ENCODE results near the gene SLC25A48. TPM values are rescaled to one million over a fixed set of nuclear protein-coding genes. Genes with fewer than 3 reads are reported as not detected.

The SLC25A48 gene
- polyA plus RNA-seq, 1 donor (not counting 4 experiments of a cell fraction or from before 2014, with no cell fraction given) = not detected

DNA sequence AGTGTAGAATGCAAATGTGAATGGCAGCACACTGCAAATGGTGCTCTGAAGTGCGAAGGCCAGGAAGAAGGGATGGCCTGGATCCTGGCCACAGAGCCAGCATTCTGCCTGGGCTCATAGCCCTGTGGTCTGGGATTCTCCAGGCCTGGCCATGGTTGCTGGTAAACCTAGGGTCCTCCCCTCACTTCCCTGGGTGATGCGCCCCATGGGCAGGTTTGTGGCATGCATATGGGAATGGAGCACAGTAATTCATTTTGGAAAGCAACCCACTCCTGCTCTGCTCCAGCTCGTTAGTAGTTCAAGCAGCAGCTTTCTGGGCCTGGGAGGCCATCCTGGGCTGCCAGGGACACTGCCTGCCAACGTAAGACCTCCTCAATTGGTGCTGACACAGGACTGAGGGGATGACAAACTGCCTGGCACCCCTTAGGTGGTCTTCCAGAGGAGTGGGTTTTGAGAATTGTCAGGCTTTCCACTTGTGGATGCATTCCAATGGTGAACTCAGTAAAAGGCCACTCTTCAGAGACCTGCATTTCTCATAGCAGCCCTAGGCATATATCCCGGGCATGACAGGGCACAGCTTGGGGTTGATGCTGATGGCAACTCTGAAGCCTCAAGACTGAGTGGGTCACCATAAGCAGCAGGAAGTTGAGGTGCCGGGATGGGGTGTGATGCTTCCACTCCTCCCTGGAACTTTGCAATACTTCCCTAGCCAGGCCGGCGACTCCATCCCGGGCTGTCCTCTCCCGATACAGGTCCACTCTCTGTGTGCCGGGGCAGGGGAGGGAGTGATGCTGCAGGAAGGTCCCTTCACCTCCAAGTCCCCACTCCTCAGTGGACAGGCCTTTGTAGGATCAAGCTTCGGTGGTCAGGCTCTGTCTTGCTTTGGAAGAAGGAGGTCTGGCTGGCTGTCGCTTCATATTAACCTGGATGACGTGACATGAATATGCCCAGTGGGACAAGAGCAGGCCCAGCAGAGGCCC is 1.2 kb upstream of the SLC25A48 start:
- Histone ChIP-seq H3K79me2 (ENCODE audit: control insufficient read depth, insufficient read depth, low read length) (no peaks in the 10 kb centered on the region), H3K36me3 (ENCODE audit: control insufficient read depth in 2 of 2, extremely low read depth in 1 of 2, insufficient read depth in 2 of 2, low read length in 2 of 2) (no peaks in the 10 kb centered on the region), H2AFZ (ENCODE audit: control insufficient read depth, low read length) (no peak overlapping the region), H4K20me1 (ENCODE audit: control insufficient read depth, extremely low read depth, insufficient read depth, low read length) (no peaks in the 10 kb centered on the region), H3K9me3 (ENCODE audit: control insufficient read depth, low read depth, low read length) (no peaks in the 10 kb centered on the region), H3K27me3 (ENCODE audit: control insufficient read depth, extremely low read depth, insufficient read depth, low read length) (peaks cover 41% of the 10 kb centered on the region), H3K4me2 (ENCODE audit: control insufficient read depth, extremely low read depth, insufficient read depth, low read depth, low read length) (no peak overlapping the region), H3K9me1 (ENCODE audit: control insufficient read depth, extremely low read depth, insufficient read depth, low read length) (no peaks in the 10 kb centered on the region), H3K27ac (ENCODE audit: control insufficient read depth, insufficient read depth, low read length) (no peak overlapping the region), H3K9ac (ENCODE audit: control insufficient read depth, extremely low read depth, insufficient read depth, low read length) (no peak overlapping the region), H3K4me3 (ENCODE audit: control insufficient read depth in 2 of 3, extremely low read depth in 1 of 3, insufficient read depth in 2 of 3, low read depth in 1 of 3, low read length in 3 of 3) (no peak overlapping the region), H3K4me1 (ENCODE audit: control insufficient read depth, extremely low read depth, insufficient read depth, low read length) (peaks cover 8% of the 10 kb centered on the region)
- DNase-seq (ENCODE audit: low read depth, low spot score) (no peak), FAIRE-seq (no peak)
- TF ChIP-seq EZH2 (IDR thresholded peaks at IDR 0.05; ENCODE audit: low read length) = no peak
- TF ChIP-seq, protein P1, sequence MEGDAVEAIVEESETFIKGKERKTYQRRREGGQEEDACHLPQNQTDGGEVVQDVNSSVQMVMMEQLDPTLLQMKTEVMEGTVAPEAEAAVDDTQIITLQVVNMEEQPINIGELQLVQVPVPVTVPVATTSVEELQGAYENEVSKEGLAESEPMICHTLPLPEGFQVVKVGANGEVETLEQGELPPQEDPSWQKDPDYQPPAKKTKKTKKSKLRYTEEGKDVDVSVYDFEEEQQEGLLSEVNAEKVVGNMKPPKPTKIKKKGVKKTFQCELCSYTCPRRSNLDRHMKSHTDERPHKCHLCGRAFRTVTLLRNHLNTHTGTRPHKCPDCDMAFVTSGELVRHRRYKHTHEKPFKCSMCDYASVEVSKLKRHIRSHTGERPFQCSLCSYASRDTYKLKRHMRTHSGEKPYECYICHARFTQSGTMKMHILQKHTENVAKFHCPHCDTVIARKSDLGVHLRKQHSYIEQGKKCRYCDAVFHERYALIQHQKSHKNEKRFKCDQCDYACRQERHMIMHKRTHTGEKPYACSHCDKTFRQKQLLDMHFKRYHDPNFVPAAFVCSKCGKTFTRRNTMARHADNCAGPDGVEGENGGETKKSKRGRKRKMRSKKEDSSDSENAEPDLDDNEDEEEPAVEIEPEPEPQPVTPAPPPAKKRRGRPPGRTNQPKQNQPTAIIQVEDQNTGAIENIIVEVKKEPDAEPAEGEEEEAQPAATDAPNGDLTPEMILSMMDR (optimal IDR thresholded peaks at IDR 0.05 in 1 of 3, IDR thresholded peaks at IDR 0.05 in 1 of 3, conservative IDR thresholded peaks at IDR 0.05 in 1 of 3; ENCODE audit: extremely low read depth in 1 of 3, insufficient read depth in 2 of 3, low read length in 3 of 3) = no peak
- dilution Hi-C loops (cut with MboI; ENCODE audit: extremely low pct_ligation_motif_present, low sequenced_read_pairs) = loop anchor here (10.0 to 25.0 kb wide), 3 partner anchors 108 to 371 kb away; partner anchors contain the start of gene TIFAB

DNA sequence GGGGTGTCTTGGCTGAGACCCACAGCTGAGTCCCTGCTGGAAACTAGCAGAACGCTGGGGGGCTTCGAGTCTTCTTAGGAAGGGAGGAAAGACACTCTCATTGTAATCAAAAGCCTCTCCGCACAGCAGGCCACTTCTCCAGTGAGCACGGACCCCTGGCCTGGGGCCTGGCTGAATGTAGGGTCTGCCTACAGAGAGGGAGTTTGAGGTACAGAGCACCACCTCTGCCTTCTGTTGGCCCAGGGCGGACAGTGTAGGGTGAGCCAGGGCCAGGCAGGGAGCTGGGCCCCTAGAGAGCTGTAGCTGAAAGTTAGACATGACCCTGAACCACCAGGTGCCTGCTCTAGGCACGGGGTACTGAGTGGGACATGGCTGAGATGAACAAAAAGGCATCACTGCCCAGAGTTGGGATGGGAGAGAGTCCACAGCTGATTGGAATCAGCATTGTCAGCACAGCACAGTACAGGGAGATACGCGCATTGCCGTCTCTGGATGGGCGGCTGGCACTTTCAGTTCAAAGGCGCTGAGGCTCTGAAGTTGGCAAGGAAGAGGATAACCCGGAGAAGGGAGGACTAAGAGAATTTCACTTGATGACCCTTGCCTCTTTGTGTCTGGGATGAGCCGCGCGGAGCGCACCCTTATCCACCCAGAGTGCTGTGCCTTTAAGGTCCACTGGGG is 363 bp upstream of the SLC25A48 start:
- Histone ChIP-seq H3K36me3 (ENCODE audit: control insufficient read depth in 2 of 2, extremely low read depth in 1 of 2, insufficient read depth in 2 of 2, low read length in 2 of 2) (no peaks in the 10 kb centered on the region), H3K4me1 (ENCODE audit: control insufficient read depth, extremely low read depth, insufficient read depth, low read length) (peaks cover 8% of the 10 kb centered on the region), H3K27me3 (ENCODE audit: control insufficient read depth, extremely low read depth, insufficient read depth, low read length) (peaks cover 37% of the 10 kb centered on the region), H3K9ac (ENCODE audit: control insufficient read depth, extremely low read depth, insufficient read depth, low read length) (no peak overlapping the region), H3K4me2 (ENCODE audit: control insufficient read depth, extremely low read depth, insufficient read depth, low read depth, low read length) (peak overlapping the region; percentile 83), H3K9me1 (ENCODE audit: control insufficient read depth, extremely low read depth, insufficient read depth, low read length) (no peaks in the 10 kb centered on the region), H3K9me3 (ENCODE audit: control insufficient read depth, low read depth, low read length) (no peaks in the 10 kb centered on the region), H3K79me2 (ENCODE audit: control insufficient read depth, insufficient read depth, low read length) (no peaks in the 10 kb centered on the region), H2AFZ (ENCODE audit: control insufficient read depth, low read length) (no peak overlapping the region), H3K27ac (ENCODE audit: control insufficient read depth, insufficient read depth, low read length) (no peak overlapping the region), H4K20me1 (ENCODE audit: control insufficient read depth, extremely low read depth, insufficient read depth, low read length) (no peaks in the 10 kb centered on the region), H3K4me3 (ENCODE audit: control insufficient read depth in 2 of 3, extremely low read depth in 1 of 3, insufficient read depth in 2 of 3, low read depth in 1 of 3, low read length in 3 of 3) (peak overlapping the region; percentile 41 to 74 (median 65))
- dilution Hi-C loops (cut with MboI; ENCODE audit: extremely low pct_ligation_motif_present, low sequenced_read_pairs) = loop anchor here (10.0 to 25.0 kb wide), 3 partner anchors 109 to 372 kb away; partner anchors contain the start of gene TIFAB
- FAIRE-seq (peak; percentile 49), DNase-seq (ENCODE audit: low read depth, low spot score) (no peak)
- TF ChIP-seq, protein P1 (optimal IDR thresholded peaks at IDR 0.05 in 1 of 3, IDR thresholded peaks at IDR 0.05 in 1 of 3, conservative IDR thresholded peaks at IDR 0.05 in 1 of 3; ENCODE audit: extremely low read depth in 1 of 3, insufficient read depth in 2 of 3, low read length in 3 of 3) = peak in 2 of 3 experiments; percentile 63 to 73
- TF ChIP-seq EZH2 (IDR thresholded peaks at IDR 0.05; ENCODE audit: low read length) = no peak

All from keratinocyte (primary cell).